GM06990 (cell line): ENCODE measurements around the gene SPAM1.
"Not testable (repeated sequence)": the region's sequence is repeated elsewhere in the genome, so short reads cannot be mapped to it uniquely, and the experiment has no call there.

Source experiments
- DNase-seq: peaks from one replicate; pipeline ENCODE4 v3.0.0-alpha.2; 2011; ENCODE audit not compliant: insufficient read length; ENCODE audit errors: extremely low read depth
- H3K27me3 ChIP-seq: replicated peaks from 2 replicates; pipeline ENCODE4 v1.6.0; 2011; ENCODE audit warnings: low read length; ENCODE audit not compliant: control insufficient read depth, insufficient read depth
- H3K36me3 ChIP-seq: 2 replicates; pipeline ENCODE4 v1.5.1; 2011; ENCODE audit warnings: low read length; ENCODE audit not compliant: control insufficient read depth, insufficient read depth
- H3K4me3 ChIP-seq: replicated peaks from 2 replicates; pipeline ENCODE4 v1.5.1; 2011; ENCODE audit warnings: low read depth, mild to moderate bottlenecking, control low read depth, low read length
- CTCF ChIP-seq: IDR thresholded peaks from 2 replicates; pipeline ENCODE4 v1.5.1; 2011; ENCODE audit warnings: low read length, control low read depth, mild to moderate bottlenecking, inconsistent platforms; ENCODE audit not compliant: insufficient read depth, poor library complexity, severe bottlenecking

Gene SPAM1

GRCh38 chr7:123924941-123925340 lies at the start of gene SPAM1:
TSS of gene SPAM1 (plus strand) at chr7:123925241. CDS start at chr7:123953571, 28,330 bp downstream.
- TF ChIP-seq CTCF, result no peak
- Histone ChIP-seq H3K27me3 (no peaks in the 10 kb centered on the region; the same call in 1 of the 2 replicates), H3K36me3 (no peaks in the 10 kb centered on the region), H3K4me3 (no peak within 1 kb of the TSS)
- DNase-seq, result no peak

- DNase-seq, result no peak
- TF ChIP-seq CTCF, result no peak
- H3K4me3 ChIP-seq, result no peak overlapping the region
- H3K36me3 ChIP-seq, result no peaks in the 10 kb centered on the region
- no peaks in the 10 kb centered on the region for H3K27me3 ChIP-seq
These were observed 48.3 kb upstream of the SPAM1 start for GRCh38 chr7:123876557-123877256.

GRCh38 chr7:123879628-123880027 lies 45.4 kb upstream of the SPAM1 start:
- no peak for DNase-seq
- no peaks in the 10 kb centered on the region for H3K27me3 ChIP-seq
- H3K4me3 ChIP-seq, result no peak overlapping the region
- no peak for TF ChIP-seq CTCF
- H3K36me3 ChIP-seq, result no peaks in the 10 kb centered on the region

GRCh38 chr7:123881300-123881699 lies 43.7 kb upstream of the SPAM1 start:
- TF ChIP-seq CTCF, result no peak
- H3K27me3 ChIP-seq, result no peaks in the 10 kb centered on the region
- no peak for DNase-seq
- no peaks in the 10 kb centered on the region for H3K36me3 ChIP-seq
- no peak overlapping the region for H3K4me3 ChIP-seq

GRCh38 chr7:123883154-123883553 lies 41.9 kb upstream of the SPAM1 start:
- Histone ChIP-seq H3K36me3 (no peaks in the 10 kb centered on the region), H3K4me3 (no peak overlapping the region), H3K27me3 (no peaks in the 10 kb centered on the region)
- TF ChIP-seq CTCF, result no peak
- DNase-seq, result no peak

- Histone ChIP-seq H3K4me3 (no peak overlapping the region), H3K27me3 (no peaks in the 10 kb centered on the region), H3K36me3 (no peaks in the 10 kb centered on the region)
- DNase-seq, result no peak
- TF ChIP-seq CTCF, result no peak
These were observed 36.8 kb upstream of the SPAM1 start for GRCh38 chr7:123888192-123888591.

GRCh38 chr7:123894753-123895152 lies 30.3 kb upstream of the SPAM1 start:
- not testable (repeated sequence) for H3K36me3 ChIP-seq, H3K4me3 ChIP-seq, H3K27me3 ChIP-seq, DNase-seq
